WTC11 (cell line): Measurements from ENCODE around the gene TRMT10A. TPM values are rescaled to one million over a fixed set of nuclear protein-coding genes. Genes with fewer than 3 reads are reported as not detected.

Experiments used
- ATAC-seq: fragments of 200-7000 bp; cut with Tn5 transposase; 2 replicates; pipeline ENCODE4 v1.10.0; 2021; ENCODE audit warnings: mild to moderate bottlenecking, moderate library complexity
- CTCF ChIA-PET: fragments of 300-600 bp; sonication (Branson Sonifier 250); formaldehyde crosslinking; loops from one replicate; lab custom pipeline; 2021; ENCODE audit warnings: antibody characterized with exemption; lab: Charles Lee
- POLR2A ChIA-PET: fragments of 350-600 bp; sonication (Branson Sonifier 250); formaldehyde crosslinking; loops from one replicate; lab custom pipeline; 2021; ENCODE audit warnings: antibody characterized with exemption; lab: Charles Lee
- DNase-seq: peaks from one replicate; pipeline ENCODE4 v3.0.0; 2021; ENCODE audit warnings: low spot score
- H3K27ac Mint-ChIP-seq: 2 replicates; pipeline ENCODE4 v1.8.0; 2021; ENCODE audit warnings: mixed read lengths
- H3K27me3 Mint-ChIP-seq: 2 replicates; pipeline ENCODE4 v1.8.0; 2021; ENCODE audit warnings: low read depth, mild to moderate bottlenecking, moderate library complexity, mixed read lengths
- H3K36me3 Mint-ChIP-seq: 2 replicates; pipeline ENCODE4 v1.8.0; 2021; ENCODE audit warnings: mixed read lengths
- H3K4me1 Mint-ChIP-seq: 2 replicates; pipeline ENCODE4 v1.8.0; 2022; ENCODE audit warnings: mixed read lengths
- H3K4me3 Mint-ChIP-seq: 2 replicates; pipeline ENCODE4 v1.8.0; 2021; ENCODE audit warnings: mild to moderate bottlenecking, moderate library complexity, mixed read lengths
- H3K9me3 Mint-ChIP-seq: 2 replicates; pipeline ENCODE4 v1.8.0; 2021; ENCODE audit warnings: mixed read lengths
- EMX1 ChIP-seq: fragments of 250-450 bp; sonication (Bioruptor Pico); IDR thresholded peaks from 2 replicates; pipeline ENCODE4 v1.8.0; 2021; ENCODE audit warnings: mild to moderate bottlenecking
- FOXK1 ChIP-seq: sonication (generic); formaldehyde crosslinking; IDR thresholded peaks from 2 replicates; pipeline ENCODE4 v1.8.0; 2022; ENCODE audit warnings: mild to moderate bottlenecking, moderate library complexity, missing genetic modification reagents
- RORB ChIP-seq: fragments of 250-450 bp; sonication (Bioruptor Pico); IDR thresholded peaks from 2 replicates; pipeline ENCODE4 v1.9.0; 2021; ENCODE audit warnings: mild to moderate bottlenecking
- SMAD3 ChIP-seq: sonication (generic); formaldehyde crosslinking; IDR thresholded peaks from 2 replicates; pipeline ENCODE4 v1.8.0; 2022; ENCODE audit warnings: missing genetic modification reagents, mild to moderate bottlenecking, borderline replicate concordance
- ZNF219 ChIP-seq: sonication (generic); formaldehyde crosslinking; IDR thresholded peaks from 2 replicates; pipeline ENCODE4 v1.8.0; 2023; ENCODE audit warnings: missing genetic modification reagents, mild to moderate bottlenecking, borderline replicate concordance
- total RNA-seq: library from RNA; stranded (reverse); gene quantifications from 3 replicates; pipeline ENCODE4 v1.2.3, GENCODE V29; 2021
- TF ChIP-seq, protein P1 (sequence below): fragments of 250-450 bp; sonication (Bioruptor Pico); IDR thresholded peaks from 2 replicates; pipeline ENCODE4 v1.9.0; 2021; ENCODE audit warnings: mild to moderate bottlenecking
- TF ChIP-seq, protein P2 (sequence below): sonication (generic); formaldehyde crosslinking; IDR thresholded peaks from 2 replicates; pipeline ENCODE4 v1.8.1; 2023; ENCODE audit warnings: mild to moderate bottlenecking, missing genetic modification reagents
- TF ChIP-seq, protein P3 (sequence below): sonication (generic); formaldehyde crosslinking; IDR thresholded peaks from 2 replicates; pipeline ENCODE4 v1.8.1; 2023; ENCODE audit warnings: mild to moderate bottlenecking, missing genetic modification reagents, borderline replicate concordance
- TF ChIP-seq, protein P4 (sequence below): sonication (generic); formaldehyde crosslinking; IDR thresholded peaks from 2 replicates; pipeline ENCODE4 v1.8.0; 2022; ENCODE audit warnings: mild to moderate bottlenecking, missing genetic modification reagents
- TF ChIP-seq, protein P5 (sequence below): sonication (generic); formaldehyde crosslinking; IDR thresholded peaks from 2 replicates; pipeline ENCODE4 v1.8.0; 2023; ENCODE audit warnings: missing genetic modification reagents, mild to moderate bottlenecking, borderline replicate concordance
- TF ChIP-seq, protein P6 (sequence below): fragments of 250-450 bp; sonication (Bioruptor Pico); IDR thresholded peaks from 2 replicates; pipeline ENCODE4 v1.9.0; 2021; ENCODE audit warnings: mild to moderate bottlenecking, borderline replicate concordance
- TF ChIP-seq, protein P7 (sequence below): sonication (generic); formaldehyde crosslinking; IDR thresholded peaks from 2 replicates; pipeline ENCODE4 v1.8.0; 2022; ENCODE audit warnings: mild to moderate bottlenecking, missing genetic modification reagents

The TRMT10A gene
- total RNA-seq, 1 experiment from 2014 or later: 3.7 TPM

DNA sequence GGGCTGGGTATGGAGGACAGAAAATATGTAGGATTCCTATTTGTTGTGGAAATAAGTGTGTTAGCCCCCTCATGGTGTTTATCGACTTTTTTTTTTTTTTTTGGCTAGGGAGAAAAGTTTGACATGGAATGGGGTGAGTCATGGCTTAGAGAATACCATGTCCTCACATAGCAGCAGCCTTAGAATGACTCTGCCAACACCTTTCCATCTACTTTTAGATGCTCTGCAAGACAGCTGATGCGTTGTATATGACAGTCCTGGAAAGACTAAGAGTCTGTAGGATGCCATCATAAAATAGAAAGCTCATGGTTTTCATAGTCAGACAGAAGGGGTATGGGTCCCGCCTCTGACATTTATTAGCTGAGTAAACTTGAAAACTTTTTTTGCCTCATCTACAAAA lies 48.4 kb upstream of the TRMT10A start:
- TF ChIP-seq FOXK1 (CRISPR knock-in tag): no peak
- TF ChIP-seq, protein P1, sequence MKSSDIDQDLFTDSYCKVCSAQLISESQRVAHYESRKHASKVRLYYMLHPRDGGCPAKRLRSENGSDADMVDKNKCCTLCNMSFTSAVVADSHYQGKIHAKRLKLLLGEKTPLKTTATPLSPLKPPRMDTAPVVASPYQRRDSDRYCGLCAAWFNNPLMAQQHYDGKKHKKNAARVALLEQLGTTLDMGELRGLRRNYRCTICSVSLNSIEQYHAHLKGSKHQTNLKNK (CRISPR knock-in tag): no peak
- TF ChIP-seq SMAD3 (CRISPR knock-in tag): no peak
- TF ChIP-seq, protein P2, sequence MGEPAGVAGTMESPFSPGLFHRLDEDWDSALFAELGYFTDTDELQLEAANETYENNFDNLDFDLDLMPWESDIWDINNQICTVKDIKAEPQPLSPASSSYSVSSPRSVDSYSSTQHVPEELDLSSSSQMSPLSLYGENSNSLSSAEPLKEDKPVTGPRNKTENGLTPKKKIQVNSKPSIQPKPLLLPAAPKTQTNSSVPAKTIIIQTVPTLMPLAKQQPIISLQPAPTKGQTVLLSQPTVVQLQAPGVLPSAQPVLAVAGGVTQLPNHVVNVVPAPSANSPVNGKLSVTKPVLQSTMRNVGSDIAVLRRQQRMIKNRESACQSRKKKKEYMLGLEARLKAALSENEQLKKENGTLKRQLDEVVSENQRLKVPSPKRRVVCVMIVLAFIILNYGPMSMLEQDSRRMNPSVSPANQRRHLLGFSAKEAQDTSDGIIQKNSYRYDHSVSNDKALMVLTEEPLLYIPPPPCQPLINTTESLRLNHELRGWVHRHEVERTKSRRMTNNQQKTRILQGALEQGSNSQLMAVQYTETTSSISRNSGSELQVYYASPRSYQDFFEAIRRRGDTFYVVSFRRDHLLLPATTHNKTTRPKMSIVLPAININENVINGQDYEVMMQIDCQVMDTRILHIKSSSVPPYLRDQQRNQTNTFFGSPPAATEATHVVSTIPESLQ (CRISPR knock-in tag): no peak
- TF ChIP-seq, protein P3, sequence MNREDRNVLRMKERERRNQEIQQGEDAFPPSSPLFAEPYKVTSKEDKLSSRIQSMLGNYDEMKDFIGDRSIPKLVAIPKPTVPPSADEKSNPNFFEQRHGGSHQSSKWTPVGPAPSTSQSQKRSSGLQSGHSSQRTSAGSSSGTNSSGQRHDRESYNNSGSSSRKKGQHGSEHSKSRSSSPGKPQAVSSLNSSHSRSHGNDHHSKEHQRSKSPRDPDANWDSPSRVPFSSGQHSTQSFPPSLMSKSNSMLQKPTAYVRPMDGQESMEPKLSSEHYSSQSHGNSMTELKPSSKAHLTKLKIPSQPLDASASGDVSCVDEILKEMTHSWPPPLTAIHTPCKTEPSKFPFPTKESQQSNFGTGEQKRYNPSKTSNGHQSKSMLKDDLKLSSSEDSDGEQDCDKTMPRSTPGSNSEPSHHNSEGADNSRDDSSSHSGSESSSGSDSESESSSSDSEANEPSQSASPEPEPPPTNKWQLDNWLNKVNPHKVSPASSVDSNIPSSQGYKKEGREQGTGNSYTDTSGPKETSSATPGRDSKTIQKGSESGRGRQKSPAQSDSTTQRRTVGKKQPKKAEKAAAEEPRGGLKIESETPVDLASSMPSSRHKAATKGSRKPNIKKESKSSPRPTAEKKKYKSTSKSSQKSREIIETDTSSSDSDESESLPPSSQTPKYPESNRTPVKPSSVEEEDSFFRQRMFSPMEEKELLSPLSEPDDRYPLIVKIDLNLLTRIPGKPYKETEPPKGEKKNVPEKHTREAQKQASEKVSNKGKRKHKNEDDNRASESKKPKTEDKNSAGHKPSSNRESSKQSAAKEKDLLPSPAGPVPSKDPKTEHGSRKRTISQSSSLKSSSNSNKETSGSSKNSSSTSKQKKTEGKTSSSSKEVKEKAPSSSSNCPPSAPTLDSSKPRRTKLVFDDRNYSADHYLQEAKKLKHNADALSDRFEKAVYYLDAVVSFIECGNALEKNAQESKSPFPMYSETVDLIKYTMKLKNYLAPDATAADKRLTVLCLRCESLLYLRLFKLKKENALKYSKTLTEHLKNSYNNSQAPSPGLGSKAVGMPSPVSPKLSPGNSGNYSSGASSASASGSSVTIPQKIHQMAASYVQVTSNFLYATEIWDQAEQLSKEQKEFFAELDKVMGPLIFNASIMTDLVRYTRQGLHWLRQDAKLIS (CRISPR knock-in tag): no peak
- TF ChIP-seq, protein P4, sequence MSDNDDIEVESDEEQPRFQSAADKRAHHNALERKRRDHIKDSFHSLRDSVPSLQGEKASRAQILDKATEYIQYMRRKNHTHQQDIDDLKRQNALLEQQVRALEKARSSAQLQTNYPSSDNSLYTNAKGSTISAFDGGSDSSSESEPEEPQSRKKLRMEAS: no peak
- no peak for TF ChIP-seq ZNF219 (CRISPR knock-in tag)
- TF ChIP-seq, protein P5, sequence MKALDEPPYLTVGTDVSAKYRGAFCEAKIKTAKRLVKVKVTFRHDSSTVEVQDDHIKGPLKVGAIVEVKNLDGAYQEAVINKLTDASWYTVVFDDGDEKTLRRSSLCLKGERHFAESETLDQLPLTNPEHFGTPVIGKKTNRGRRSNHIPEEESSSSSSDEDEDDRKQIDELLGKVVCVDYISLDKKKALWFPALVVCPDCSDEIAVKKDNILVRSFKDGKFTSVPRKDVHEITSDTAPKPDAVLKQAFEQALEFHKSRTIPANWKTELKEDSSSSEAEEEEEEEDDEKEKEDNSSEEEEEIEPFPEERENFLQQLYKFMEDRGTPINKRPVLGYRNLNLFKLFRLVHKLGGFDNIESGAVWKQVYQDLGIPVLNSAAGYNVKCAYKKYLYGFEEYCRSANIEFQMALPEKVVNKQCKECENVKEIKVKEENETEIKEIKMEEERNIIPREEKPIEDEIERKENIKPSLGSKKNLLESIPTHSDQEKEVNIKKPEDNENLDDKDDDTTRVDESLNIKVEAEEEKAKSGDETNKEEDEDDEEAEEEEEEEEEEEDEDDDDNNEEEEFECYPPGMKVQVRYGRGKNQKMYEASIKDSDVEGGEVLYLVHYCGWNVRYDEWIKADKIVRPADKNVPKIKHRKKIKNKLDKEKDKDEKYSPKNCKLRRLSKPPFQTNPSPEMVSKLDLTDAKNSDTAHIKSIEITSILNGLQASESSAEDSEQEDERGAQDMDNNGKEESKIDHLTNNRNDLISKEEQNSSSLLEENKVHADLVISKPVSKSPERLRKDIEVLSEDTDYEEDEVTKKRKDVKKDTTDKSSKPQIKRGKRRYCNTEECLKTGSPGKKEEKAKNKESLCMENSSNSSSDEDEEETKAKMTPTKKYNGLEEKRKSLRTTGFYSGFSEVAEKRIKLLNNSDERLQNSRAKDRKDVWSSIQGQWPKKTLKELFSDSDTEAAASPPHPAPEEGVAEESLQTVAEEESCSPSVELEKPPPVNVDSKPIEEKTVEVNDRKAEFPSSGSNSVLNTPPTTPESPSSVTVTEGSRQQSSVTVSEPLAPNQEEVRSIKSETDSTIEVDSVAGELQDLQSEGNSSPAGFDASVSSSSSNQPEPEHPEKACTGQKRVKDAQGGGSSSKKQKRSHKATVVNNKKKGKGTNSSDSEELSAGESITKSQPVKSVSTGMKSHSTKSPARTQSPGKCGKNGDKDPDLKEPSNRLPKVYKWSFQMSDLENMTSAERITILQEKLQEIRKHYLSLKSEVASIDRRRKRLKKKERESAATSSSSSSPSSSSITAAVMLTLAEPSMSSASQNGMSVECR (CRISPR knock-in tag): no peak
- TF ChIP-seq, protein P6, sequence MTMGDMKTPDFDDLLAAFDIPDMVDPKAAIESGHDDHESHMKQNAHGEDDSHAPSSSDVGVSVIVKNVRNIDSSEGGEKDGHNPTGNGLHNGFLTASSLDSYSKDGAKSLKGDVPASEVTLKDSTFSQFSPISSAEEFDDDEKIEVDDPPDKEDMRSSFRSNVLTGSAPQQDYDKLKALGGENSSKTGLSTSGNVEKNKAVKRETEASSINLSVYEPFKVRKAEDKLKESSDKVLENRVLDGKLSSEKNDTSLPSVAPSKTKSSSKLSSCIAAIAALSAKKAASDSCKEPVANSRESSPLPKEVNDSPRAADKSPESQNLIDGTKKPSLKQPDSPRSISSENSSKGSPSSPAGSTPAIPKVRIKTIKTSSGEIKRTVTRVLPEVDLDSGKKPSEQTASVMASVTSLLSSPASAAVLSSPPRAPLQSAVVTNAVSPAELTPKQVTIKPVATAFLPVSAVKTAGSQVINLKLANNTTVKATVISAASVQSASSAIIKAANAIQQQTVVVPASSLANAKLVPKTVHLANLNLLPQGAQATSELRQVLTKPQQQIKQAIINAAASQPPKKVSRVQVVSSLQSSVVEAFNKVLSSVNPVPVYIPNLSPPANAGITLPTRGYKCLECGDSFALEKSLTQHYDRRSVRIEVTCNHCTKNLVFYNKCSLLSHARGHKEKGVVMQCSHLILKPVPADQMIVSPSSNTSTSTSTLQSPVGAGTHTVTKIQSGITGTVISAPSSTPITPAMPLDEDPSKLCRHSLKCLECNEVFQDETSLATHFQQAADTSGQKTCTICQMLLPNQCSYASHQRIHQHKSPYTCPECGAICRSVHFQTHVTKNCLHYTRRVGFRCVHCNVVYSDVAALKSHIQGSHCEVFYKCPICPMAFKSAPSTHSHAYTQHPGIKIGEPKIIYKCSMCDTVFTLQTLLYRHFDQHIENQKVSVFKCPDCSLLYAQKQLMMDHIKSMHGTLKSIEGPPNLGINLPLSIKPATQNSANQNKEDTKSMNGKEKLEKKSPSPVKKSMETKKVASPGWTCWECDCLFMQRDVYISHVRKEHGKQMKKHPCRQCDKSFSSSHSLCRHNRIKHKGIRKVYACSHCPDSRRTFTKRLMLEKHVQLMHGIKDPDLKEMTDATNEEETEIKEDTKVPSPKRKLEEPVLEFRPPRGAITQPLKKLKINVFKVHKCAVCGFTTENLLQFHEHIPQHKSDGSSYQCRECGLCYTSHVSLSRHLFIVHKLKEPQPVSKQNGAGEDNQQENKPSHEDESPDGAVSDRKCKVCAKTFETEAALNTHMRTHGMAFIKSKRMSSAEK (CRISPR knock-in tag): no peak
- TF ChIP-seq, protein P7, sequence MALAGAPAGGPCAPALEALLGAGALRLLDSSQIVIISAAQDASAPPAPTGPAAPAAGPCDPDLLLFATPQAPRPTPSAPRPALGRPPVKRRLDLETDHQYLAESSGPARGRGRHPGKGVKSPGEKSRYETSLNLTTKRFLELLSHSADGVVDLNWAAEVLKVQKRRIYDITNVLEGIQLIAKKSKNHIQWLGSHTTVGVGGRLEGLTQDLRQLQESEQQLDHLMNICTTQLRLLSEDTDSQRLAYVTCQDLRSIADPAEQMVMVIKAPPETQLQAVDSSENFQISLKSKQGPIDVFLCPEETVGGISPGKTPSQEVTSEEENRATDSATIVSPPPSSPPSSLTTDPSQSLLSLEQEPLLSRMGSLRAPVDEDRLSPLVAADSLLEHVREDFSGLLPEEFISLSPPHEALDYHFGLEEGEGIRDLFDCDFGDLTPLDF (CRISPR knock-in tag): no peak
- no peak for TF ChIP-seq RORB (CRISPR knock-in tag)
- no peak for TF ChIP-seq EMX1 (CRISPR knock-in tag)
- TF ChIP-seq, all 79 proteins: peak for 0
- no peak for ATAC-seq
- Mint-ChIP-seq H3K27ac (no peak overlapping the region), H3K36me3 (no peaks in the 10 kb centered on the region), H3K27me3 (no peaks in the 10 kb centered on the region), H3K9me3 (0 out of 2 replicates have a peak, but pooled peaks cover 5% of the 10 kb centered on the region), H3K4me1 (peaks cover 2% of the 10 kb centered on the region; the same call in 1 of the 2 replicates), H3K4me3 (no peak overlapping the region)
- ChIA-PET POLR2A (no interaction called here), CTCF (no interaction called here)
- DNase-seq: no peak
